EH (cell line): Measurements from ENCODE around the gene TFAP2E.

ENCODE experiments used
- DNase-seq: peaks from one replicate; pipeline ENCODE4 v3.0.0-alpha.2; 2015; ENCODE audit warnings: low read depth

The TFAP2E gene

GRCh38 chr1:35595684-35596083 lies 22.6 kb downstream of the TFAP2E start:
- no peak for DNase-seq

GRCh38 chr1:35597870-35598269 lies 24.8 kb downstream of the TFAP2E start:
- DNase-seq, result no peak

- DNase-seq, result no peak
Observed at GRCh38 chr1:35598895-35599294, 25.8 kb downstream of the TFAP2E start.

GRCh38 chr1:35599411-35599810 lies 26.3 kb downstream of the TFAP2E start:
- no peak for DNase-seq

GRCh38 chr1:35600593-35600992 lies 27.5 kb downstream of the TFAP2E start:
- no peak for DNase-seq

GRCh38 chr1:35603468-35603867 lies 30.4 kb downstream of the TFAP2E start:
- no peak for DNase-seq

- DNase-seq, result peak; percentile 24
Observed at GRCh38 chr1:35603941-35604340, 30.8 kb downstream of the TFAP2E start.

- DNase-seq, result peak; percentile 62
Observed at GRCh38 chr1:35605071-35605866, 32.2 kb downstream of the TFAP2E start.

GRCh38 chr1:35605867-35606182 lies 32.7 kb downstream of the TFAP2E start:
- DNase-seq, result peak; percentile 93

- DNase-seq, result no peak
Observed at GRCh38 chr1:35611655-35612054, 38.5 kb downstream of the TFAP2E start.

- DNase-seq, result no peak
Observed at GRCh38 chr1:35615440-35615839, 42.3 kb downstream of the TFAP2E start.

- no peak for DNase-seq
Observed at GRCh38 chr1:35619237-35620121, 46.4 kb downstream of the TFAP2E start.

GRCh38 chr1:35622510-35623178 lies 49.5 kb downstream of the TFAP2E start:
- no peak for DNase-seq

GRCh38 chr1:35623832-35624231 lies 50.7 kb downstream of the TFAP2E start:
- no peak for DNase-seq

- no peak for DNase-seq
Observed at GRCh38 chr1:35629051-35629450, 55.9 kb downstream of the TFAP2E start.

- no peak for DNase-seq
Observed at GRCh38 chr1:35631396-35631795, 58.3 kb downstream of the TFAP2E start.

- DNase-seq, result peak; percentile 19
Observed at GRCh38 chr1:35633547-35633946, 60.4 kb downstream of the TFAP2E start.

GRCh38 chr1:35637401-35637809 lies 64.3 kb downstream of the TFAP2E start:
- peak; percentile 64 for DNase-seq

- no peak for DNase-seq
Observed at GRCh38 chr1:35640380-35641232, 67.5 kb downstream of the TFAP2E start.

- DNase-seq, result peak; percentile 93
Observed at GRCh38 chr1:35641233-35641866, 68.2 kb downstream of the TFAP2E start, which contains the start of gene PSMB2. Gene PSMB2, minus strand, starts transcription at chr1:35641526. Its CDS starts 94 bp downstream, at chr1:35641432.

- DNase-seq, result no peak
Observed at GRCh38 chr1:35642471-35642955, 69.4 kb downstream of the TFAP2E start.
